ENCODE data around the gene LRIG1.

GRCh38 chr3:66363148-66363547 is 137.7 kb downstream of the LRIG1 start:
- no peak for TF ChIP-seq CTCF (IDR thresholded peaks at IDR 0.05; ENCODE audit: insufficient read depth, low read length)
- no peak for TF ChIP-seq POLR2AphosphoS5 (IDR thresholded peaks at IDR 0.05; ENCODE audit: low read depth)
